22Rv1 (cell line): ENCODE results near the gene PNN.

Experiments
- ZFX ChIP-seq: fragments of 450-650 bp; IDR thresholded peaks from 2 replicates; pipeline ENCODE4 v1.6.1; 2017; ENCODE audit warnings: antibody characterized with exemption, borderline replicate concordance
- TF ChIP-seq, protein P1 (sequence below): fragments of 450-650 bp; IDR thresholded peaks from 2 replicates; pipeline ENCODE4 v1.5.1; 2017; ENCODE audit warnings: mild to moderate bottlenecking

- TF ChIP-seq, protein P1, sequence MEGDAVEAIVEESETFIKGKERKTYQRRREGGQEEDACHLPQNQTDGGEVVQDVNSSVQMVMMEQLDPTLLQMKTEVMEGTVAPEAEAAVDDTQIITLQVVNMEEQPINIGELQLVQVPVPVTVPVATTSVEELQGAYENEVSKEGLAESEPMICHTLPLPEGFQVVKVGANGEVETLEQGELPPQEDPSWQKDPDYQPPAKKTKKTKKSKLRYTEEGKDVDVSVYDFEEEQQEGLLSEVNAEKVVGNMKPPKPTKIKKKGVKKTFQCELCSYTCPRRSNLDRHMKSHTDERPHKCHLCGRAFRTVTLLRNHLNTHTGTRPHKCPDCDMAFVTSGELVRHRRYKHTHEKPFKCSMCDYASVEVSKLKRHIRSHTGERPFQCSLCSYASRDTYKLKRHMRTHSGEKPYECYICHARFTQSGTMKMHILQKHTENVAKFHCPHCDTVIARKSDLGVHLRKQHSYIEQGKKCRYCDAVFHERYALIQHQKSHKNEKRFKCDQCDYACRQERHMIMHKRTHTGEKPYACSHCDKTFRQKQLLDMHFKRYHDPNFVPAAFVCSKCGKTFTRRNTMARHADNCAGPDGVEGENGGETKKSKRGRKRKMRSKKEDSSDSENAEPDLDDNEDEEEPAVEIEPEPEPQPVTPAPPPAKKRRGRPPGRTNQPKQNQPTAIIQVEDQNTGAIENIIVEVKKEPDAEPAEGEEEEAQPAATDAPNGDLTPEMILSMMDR: no peak
- no peak for TF ChIP-seq ZFX
These were observed 5.5 kb downstream of the PNN start for GRCh38 chr14:39180553-39180952.
